Measurements from ENCODE around the gene YAE1.
"Not testable (repeated sequence)": the region's sequence is repeated elsewhere in the genome, so short reads cannot be mapped to it uniquely, and the experiment has no call there.

DNA sequence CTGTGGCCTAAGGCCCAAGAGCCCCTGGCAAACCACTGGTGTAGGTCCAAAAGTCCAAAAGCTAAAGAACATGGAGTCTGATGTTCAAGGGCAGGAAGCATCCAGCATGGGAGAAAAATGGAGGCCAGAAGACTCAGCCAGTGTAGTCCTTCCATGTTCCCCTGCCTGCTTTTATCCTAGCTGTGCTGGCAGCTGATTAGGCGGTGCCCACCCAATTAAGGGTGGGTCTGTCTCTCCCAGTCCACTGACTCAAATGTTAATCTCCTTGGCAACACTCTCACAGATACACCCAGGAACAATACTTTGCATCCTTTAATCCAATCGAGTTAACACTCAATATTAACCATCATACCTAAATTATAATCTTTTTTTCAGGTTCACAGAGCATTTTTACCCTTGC lies 21.4 kb upstream of the YAE1 start:
- not testable (repeated sequence) for TF ChIP-seq CTCF (conservative IDR thresholded peaks at IDR 0.05 in 1 of 2, IDR thresholded peaks at IDR 0.05 in 1 of 2; ENCODE audit: low read depth in 1 of 2, low read length in 2 of 2); EZH2 (IDR thresholded peaks at IDR 0.05; ENCODE audit: low read length, missing control alignments)

All from fibroblast of lung (primary cell).